Ishikawa (cell line): ENCODE data around the gene KCNK5.
A peak's percentile ranks its signal among the peaks of the same experiment; 100 is the strongest.

ENCODE experiments used
- CEBPB ChIP-seq: IDR thresholded peaks from 2 replicates; pipeline ENCODE4 v1.6.1; 2012
- CREB1 ChIP-seq: IDR thresholded peaks from 2 replicates; pipeline ENCODE4 v1.6.1; 2012; ENCODE audit warnings: low read depth
- EGR1 ChIP-seq: IDR thresholded peaks from 2 replicates; pipeline ENCODE4 v1.6.1; 2012
- EP300 ChIP-seq: IDR thresholded peaks from 2 replicates; pipeline ENCODE4 v1.6.1; 2012; ENCODE audit warnings: borderline replicate concordance
- FOXM1 ChIP-seq: IDR thresholded peaks from 2 replicates; pipeline ENCODE4 v1.6.1; 2012; ENCODE audit warnings: low read depth, borderline replicate concordance
- MAX ChIP-seq: IDR thresholded peaks from 2 replicates; pipeline ENCODE4 v1.6.1; 2012
- NFIC ChIP-seq: IDR thresholded peaks from 2 replicates; pipeline ENCODE4 v1.6.1; 2012
- RAD21 ChIP-seq: IDR thresholded peaks from 2 replicates; pipeline ENCODE4 v1.6.1; 2012; ENCODE audit warnings: low read depth
- REST ChIP-seq: IDR thresholded peaks from 2 replicates; pipeline ENCODE4 v1.6.1; 2012; ENCODE audit warnings: low read depth, mild to moderate bottlenecking
- TAF1 ChIP-seq: IDR thresholded peaks from 2 replicates; pipeline ENCODE4 v1.6.1; 2012; ENCODE audit warnings: low read depth, mild to moderate bottlenecking
- TCF12 ChIP-seq: IDR thresholded peaks from 2 replicates; pipeline ENCODE4 v1.6.1; 2012; ENCODE audit warnings: low read depth
- TEAD4 ChIP-seq: IDR thresholded peaks from 2 replicates; pipeline ENCODE4 v1.6.1; 2012
- USF1 ChIP-seq: IDR thresholded peaks from 2 replicates; pipeline ENCODE4 v1.6.1; 2012
- YY1 ChIP-seq: IDR thresholded peaks from 2 replicates; pipeline ENCODE4 v1.6.1; 2012; ENCODE audit warnings: low read depth
- ZBTB7A ChIP-seq: IDR thresholded peaks from 2 replicates; pipeline ENCODE4 v1.6.1; 2012; ENCODE audit warnings: low read depth

Gene KCNK5

GRCh38 chr6:39193201-39193791 lies 36.0 kb downstream of the KCNK5 start:
- TF ChIP-seq RAD21, result no peak
- TF ChIP-seq TCF12, result no peak
- no peak for TF ChIP-seq TEAD4
- no peak for TF ChIP-seq TAF1
- TF ChIP-seq CEBPB, result no peak
- TF ChIP-seq EP300, result no peak
- no peak for TF ChIP-seq ZBTB7A
- TF ChIP-seq MAX, result no peak
- TF ChIP-seq CREB1, result no peak
- no peak for TF ChIP-seq USF1
- no peak for TF ChIP-seq YY1

GRCh38 chr6:39192736-39193135 lies 36.5 kb downstream of the KCNK5 start:
- TF ChIP-seq NFIC, result no peak

- TF ChIP-seq ZBTB7A (no peak), EGR1 (no peak), NFIC (no peak), EP300 (no peak), REST (no peak)
These were observed 37.9 kb downstream of the KCNK5 start for GRCh38 chr6:39191236-39191930.

GRCh38 chr6:39190545-39191235 lies 38.6 kb downstream of the KCNK5 start:
- TF ChIP-seq TEAD4 (no peak), EGR1 (no peak), USF1 (no peak), ZBTB7A (no peak), CREB1 (no peak), RAD21 (no peak), EP300 (no peak), NFIC (no peak), TAF1 (no peak), CEBPB (no peak), FOXM1 (no peak), REST (no peak), TCF12 (no peak), MAX (no peak), YY1 (no peak)

- TF ChIP-seq TEAD4, result no peak
- peak; percentile 61 for TF ChIP-seq RAD21
- no peak for TF ChIP-seq EGR1
- no peak for TF ChIP-seq YY1
These were observed 39.2 kb downstream of the KCNK5 start for GRCh38 chr6:39189915-39190544.

- no peak for TF ChIP-seq CEBPB
- TF ChIP-seq RAD21, result no peak
- no peak for TF ChIP-seq FOXM1
- TF ChIP-seq TEAD4, result no peak
- TF ChIP-seq USF1, result no peak
- TF ChIP-seq YY1, result no peak
- TF ChIP-seq TAF1, result no peak
- no peak for TF ChIP-seq TCF12
- TF ChIP-seq MAX, result no peak
- TF ChIP-seq EP300, result no peak
- no peak for TF ChIP-seq EGR1
- no peak for TF ChIP-seq REST
These were observed 40.1 kb downstream of the KCNK5 start for GRCh38 chr6:39189131-39189530.
